Endothelial cell of umbilical vein (primary cell): Measurements from ENCODE around the gene DPP6. TPM values are rescaled to one million over a fixed set of nuclear protein-coding genes. Genes with fewer than 3 reads are reported as not detected.

Source experiments
- BruUV-seq: library from RNA; stranded (reverse); fragments of 400-500 nt; replicated peaks from 2 replicates; lab custom pipeline; 2021; lab: Mats Ljungman, UMichigan
- CTCF ChIA-PET: fragments of 300-600, 350-600 bp; sonication (Branson Sonifier 250); formaldehyde crosslinking; loops from one replicate; lab custom pipeline; 2021; ENCODE audit warnings: antibody characterized with exemption, inconsistent platforms; lab: Charles Lee
- POLR2A ChIA-PET: fragments of 300-600, 350-600 bp; sonication (Branson Sonifier 250); formaldehyde crosslinking; loops from one replicate; lab custom pipeline; 2021; ENCODE audit warnings: antibody characterized with exemption, inconsistent platforms; lab: Charles Lee
- DNase-seq: peaks from one replicate; pipeline ENCODE4 v3.0.0-alpha.2; 2011; ENCODE audit warnings: low read depth, low spot score
- FAIRE-seq: peaks from 2 replicates; lab custom pipeline; 2011; peaks lifted over from hg19 to GRCh38; lab: Jason Lieb, UNC
- H2AFZ ChIP-seq: 2 replicates; pipeline ENCODE4 v1.6.0; 2012; ENCODE audit warnings: low read depth, low read length, control low read depth, inconsistent platforms
- H3K27ac ChIP-seq: 2 replicates; pipeline ENCODE4 v1.5.1; 2011; ENCODE audit warnings: low read depth, mild to moderate bottlenecking, control low read depth, low read length, moderate library complexity; ENCODE audit not compliant: insufficient read depth
- H3K27me3 ChIP-seq, 2 experiments: 2 replicates each; pipeline versions ENCODE4 v1.6.0 to v1.6.1; 2011; ENCODE audit warnings: low read length in 2 of 2, mixed read lengths in 1 of 2; ENCODE audit not compliant: control insufficient read depth in 2 of 2, insufficient read depth in 2 of 2
- H3K36me3 ChIP-seq, 2 experiments: 2 replicates in 1 of 2; 3 replicates in 1 of 2; pipeline ENCODE4 v1.5.1; 2011; ENCODE audit warnings: low read length in 2 of 2, mild to moderate bottlenecking in 1 of 2, moderate library complexity in 1 of 2; ENCODE audit not compliant: control insufficient read depth in 2 of 2, insufficient read depth in 2 of 2; ENCODE audit errors: extremely low read depth in 1 of 2
- H3K4me1 ChIP-seq: 3 replicates; pipeline ENCODE4 v1.5.1; 2011; ENCODE audit warnings: mild to moderate bottlenecking, low read length; ENCODE audit not compliant: control insufficient read depth, insufficient read depth; ENCODE audit errors: extremely low read depth
- H3K4me2 ChIP-seq: 2 replicates; pipeline ENCODE4 v1.6.1; 2011; ENCODE audit warnings: low read length, control low read depth, mixed read lengths; ENCODE audit not compliant: insufficient read depth
- H3K4me3 ChIP-seq, 3 experiments: fragments of 200-600 bp in 1 of 3; sonication (generic), shearing (Covaris generic) in 1 of 3; replicated peaks in 1 of 3; 2 replicates each; pipeline ENCODE4 v1.5.1; 2011 to 2016; ENCODE audit warnings: control low read depth in 3 of 3, low read length in 3 of 3, mild to moderate bottlenecking in 2 of 3, inconsistent platforms in 1 of 3, low read depth in 1 of 3, moderate library complexity in 1 of 3; ENCODE audit not compliant: insufficient read depth in 1 of 3
- H3K79me2 ChIP-seq: 2 replicates; pipeline ENCODE4 v1.6.0; 2012; ENCODE audit warnings: low read length, inconsistent platforms; ENCODE audit not compliant: control insufficient read depth, insufficient read depth
- H3K9ac ChIP-seq: replicated peaks from 2 replicates; pipeline ENCODE3; 2011; ENCODE audit warnings: low read length, control low read depth; ENCODE audit not compliant: insufficient read depth; ENCODE audit errors: extremely low read depth
- H3K9me1 ChIP-seq: replicated peaks from 3 replicates; pipeline ENCODE4 v1.6.0; 2011; ENCODE audit warnings: mild to moderate bottlenecking, low read length; ENCODE audit not compliant: control insufficient read depth, insufficient read depth; ENCODE audit errors: extremely low read depth
- H3K9me3 ChIP-seq: replicated peaks from 2 replicates; pipeline ENCODE4 v1.5.1; 2012; ENCODE audit warnings: low read length, inconsistent platforms; ENCODE audit not compliant: control insufficient read depth, insufficient read depth
- H4K20me1 ChIP-seq: replicated peaks from 2 replicates; pipeline ENCODE3; 2011; ENCODE audit warnings: mild to moderate bottlenecking, low read length; ENCODE audit not compliant: control insufficient read depth, insufficient read depth; ENCODE audit errors: extremely low read depth
- CTCF ChIP-seq, 2 donors: IDR thresholded peaks; 1 replicate in 1 of 2; 2 replicates in 1 of 2; pipeline ENCODE4 v1.5.1; 2011; ENCODE audit warnings: low read length in 2 of 2, mild to moderate bottlenecking in 2 of 2, moderate library complexity in 2 of 2, control low read depth in 1 of 2, inconsistent platforms in 1 of 2, low read depth in 1 of 2; ENCODE audit not compliant: insufficient read depth in 1 of 2; ENCODE audit errors: extremely low read depth in 1 of 2
- EZH2 ChIP-seq: IDR thresholded peaks from 2 replicates; pipeline ENCODE4 v1.6.1; 2012; ENCODE audit warnings: borderline replicate concordance, low read depth, mild to moderate bottlenecking, moderate library complexity, low read length, inconsistent platforms; ENCODE audit not compliant: severe bottlenecking
- FOS ChIP-seq: IDR thresholded peaks from 2 replicates; pipeline ENCODE4 v1.6.1; 2011; ENCODE audit warnings: mild to moderate bottlenecking, low read length, moderate library complexity, borderline replicate concordance; ENCODE audit not compliant: insufficient read depth
- GATA2 ChIP-seq: IDR thresholded peaks from 2 replicates; pipeline ENCODE4 v1.7.0; 2011; ENCODE audit warnings: low read depth, mild to moderate bottlenecking, moderate library complexity, mixed read lengths, low read length; ENCODE audit not compliant: insufficient read length, insufficient read depth
- JUN ChIP-seq: IDR thresholded peaks from 2 replicates; pipeline ENCODE4 v1.6.1; 2011; ENCODE audit warnings: borderline replicate concordance, low read depth; ENCODE audit not compliant: insufficient read length, insufficient read depth
- MAX ChIP-seq: IDR thresholded peaks from 2 replicates; pipeline ENCODE4 v1.6.1; 2011; ENCODE audit not compliant: insufficient read depth, insufficient read length
- MYC ChIP-seq: IDR thresholded peaks from one replicate; pipeline ENCODE4 v1.6.1; 2011; ENCODE audit warnings: mild to moderate bottlenecking, low read depth, low read length
- POLR2A ChIP-seq: IDR thresholded peaks from 2 replicates; pipeline ENCODE4 v1.6.1; 2012; ENCODE audit warnings: low read depth, mild to moderate bottlenecking, control low read depth, low read length
- POLR2AphosphoS5 ChIP-seq: IDR thresholded peaks from 2 replicates; pipeline ENCODE4 v1.6.1; 2012; ENCODE audit warnings: low read depth, mild to moderate bottlenecking, control low read depth, low read length, moderate library complexity; ENCODE audit not compliant: insufficient read depth
- dilution Hi-C: fragments of 300-500 bp; cut with MboI; formaldehyde crosslinking; loops from one replicate; pipeline ENCODE4 v1.15.0; 2019; ENCODE audit warnings: low sequenced_read_pairs; ENCODE audit not compliant: extremely low pct_ligation_motif_present
- intact Hi-C: fragments of 100-400 bp; cut with micrococcal nuclease; formaldehyde crosslinking; loops from one replicate; pipeline ENCODE4 v1.10.0; 2022
- polyA plus RNA-seq, 4 experiments: library from polyadenylated mRNA; depleted of rRNA in 3 of 4; stranded (reverse) in 3 of 4; unstranded in 1 of 4; fragments of >200 nt; gene quantifications; 2 replicates each; pipeline versions ENCODE4 v1.2.1 to v1.2.3, GENCODE V29; 2011 to 2012; ENCODE audit warnings: missing spikeins in 1 of 4
- total RNA-seq: library from RNA; stranded (reverse); gene quantifications from 2 replicates; pipeline ENCODE4 v1.2.3, GENCODE V29; 2021

Gene DPP6
- total and polyA plus RNA-seq, 2 donors (not counting 3 experiments of a cell fraction or from before 2014, with no cell fraction given): not detected

GRCh38 chr7:154578336-154578735, 526.1 kb downstream of the DPP6 start:
- H3K27ac ChIP-seq: no peak overlapping the region
- ChIA-PET CTCF (no interaction called here), POLR2A (no interaction called here)
- no peaks in the 10 kb centered on the region for H3K4me1 ChIP-seq
- no peak overlapping the region for H3K4me2 ChIP-seq
- no peaks in the 10 kb centered on the region for H4K20me1 ChIP-seq
- dilution Hi-C loops: no loop called here
- no peaks in the 10 kb centered on the region for H3K9me1 ChIP-seq
- H3K27me3 ChIP-seq: no peaks in the 10 kb centered on the region
- TF ChIP-seq EZH2 (no peak), GATA2 (no peak), FOS (no peak), JUN (no peak), POLR2A (no peak), POLR2AphosphoS5 (no peak), MYC (no peak), CTCF (IDR thresholded peaks at IDR 0.05; ENCODE audit: extremely low read depth in 1 of 2, insufficient read depth in 1 of 2, low read depth in 1 of 2, low read length in 2 of 2) (no peak), MAX (no peak)
- no peaks in the 10 kb centered on the region for H3K36me3 ChIP-seq
- no peaks in the 10 kb centered on the region for H3K79me2 ChIP-seq
- H3K4me3 ChIP-seq: no peak overlapping the region
- peaks cover 4% of the 10 kb centered on the region for H3K9me3 ChIP-seq
- FAIRE-seq: no peak
- H3K9ac ChIP-seq: no peak overlapping the region
- no TSS peak for BruUV-seq
- DNase-seq: no peak
- no peak overlapping the region for H2AFZ ChIP-seq
- intact Hi-C loops: no loop called here
